OCI-LY7 (cell line): ENCODE results near the gene FGF8. TPM values are rescaled to one million over a fixed set of nuclear protein-coding genes. Genes with fewer than 3 reads are reported as not detected.
A peak's percentile ranks its signal among the peaks of the same experiment; 100 is the strongest.

ENCODE experiments used
- BruUV-seq: library from RNA; stranded (reverse); fragments of 400-500 nt; replicated peaks from 2 replicates; lab custom pipeline; 2021; lab: Mats Ljungman, UMichigan
- CTCF ChIA-PET: fragments of 300-600 bp; sonication (Branson Sonifier 250); formaldehyde crosslinking; loops from one replicate; lab custom pipeline; 2022; ENCODE audit warnings: antibody characterized with exemption; ENCODE audit not compliant: unreplicated experiment; lab: Charles Lee
- POLR2A ChIA-PET: fragments of 300-600 bp; sonication (Branson Sonifier 250); formaldehyde crosslinking; loops from one replicate; lab custom pipeline; 2022; ENCODE audit warnings: antibody characterized with exemption; lab: Charles Lee
- DNase-seq: peaks from one replicate; pipeline ENCODE4 v3.0.0-alpha.2; 2015; ENCODE audit warnings: low spot score
- H2AFZ ChIP-seq: fragments of 200-600 bp; sonication (generic), shearing (Covaris generic); 2 replicates; pipeline ENCODE4 v1.6.1; 2014; ENCODE audit warnings: mild to moderate bottlenecking, antibody characterized with exemption, low read length, moderate library complexity
- H3K27ac ChIP-seq: fragments of 200-600 bp; sonication (generic); 2 replicates; pipeline ENCODE4 v1.5.1; 2014; ENCODE audit warnings: mixed run types, low read depth, mild to moderate bottlenecking, moderate library complexity, low read length, inconsistent platforms; ENCODE audit not compliant: poor library complexity, severe bottlenecking
- H3K36me3 ChIP-seq: fragments of 200-600 bp; sonication (generic); 2 replicates; pipeline ENCODE4 v1.6.1; 2014; ENCODE audit warnings: mild to moderate bottlenecking, antibody characterized with exemption, low read length, moderate library complexity, mixed read lengths; ENCODE audit not compliant: insufficient read depth
- H3K4me1 ChIP-seq: fragments of 200-600 bp; sonication (generic); 2 replicates; pipeline ENCODE4 v1.5.1; 2014; ENCODE audit warnings: mild to moderate bottlenecking, low read length; ENCODE audit not compliant: insufficient read depth, poor library complexity, severe bottlenecking
- H3K4me2 ChIP-seq: fragments of 200-600 bp; sonication (generic); 2 replicates; pipeline ENCODE4 v1.6.1; 2014; ENCODE audit warnings: mild to moderate bottlenecking, low read length
- H3K4me3 ChIP-seq: fragments of 200-600 bp; sonication (generic); 2 replicates; pipeline ENCODE4 v1.5.1; 2014; ENCODE audit warnings: mild to moderate bottlenecking, low read depth, low read length; ENCODE audit not compliant: poor library complexity, severe bottlenecking
- H3K79me2 ChIP-seq: fragments of 200-600 bp; sonication (generic); 2 replicates; pipeline ENCODE4 v1.6.1; 2016; ENCODE audit warnings: low read depth, mild to moderate bottlenecking, low read length, moderate library complexity, mixed read lengths; ENCODE audit not compliant: insufficient read depth
- H3K9me2 ChIP-seq: fragments of 200-600 bp; sonication (generic); 2 replicates; pipeline ENCODE4 v1.6.1; 2016; ENCODE audit warnings: mild to moderate bottlenecking, low read length, mixed read lengths; ENCODE audit not compliant: insufficient read depth
- H3K9me3 ChIP-seq: fragments of 200-600 bp; sonication (generic); 2 replicates; pipeline ENCODE4 v1.6.1; 2014; ENCODE audit warnings: mild to moderate bottlenecking, mixed run types, low read length, mixed read lengths
- H4K20me1 ChIP-seq: fragments of 200-600 bp; sonication (generic); 2 replicates; pipeline ENCODE4 v1.6.1; 2014; ENCODE audit warnings: mild to moderate bottlenecking, antibody characterized with exemption, low read length, moderate library complexity, mixed read lengths; ENCODE audit not compliant: insufficient read depth
- EZH2phosphoT487 ChIP-seq: fragments of 200-600 bp; sonication (generic); IDR thresholded peaks from 2 replicates; pipeline ENCODE4 v1.6.1; 2018; ENCODE audit warnings: low read depth, borderline replicate concordance, mild to moderate bottlenecking, mixed run types, antibody characterized with exemption, low read length, moderate library complexity, mixed read lengths
- intact Hi-C: fragments of 100-400 bp; cut with micrococcal nuclease; formaldehyde crosslinking; loops from one replicate; pipeline ENCODE4 v1.10.0; 2022; ENCODE audit not compliant: unreplicated experiment
- total RNA-seq, 2 experiments: library from RNA; depleted of rRNA in 1 of 2; stranded (reverse); fragments of >200 nt in 1 of 2; shearing (Covaris generic) in 1 of 2; gene quantifications; 2 replicates each; pipeline ENCODE4 v1.2.3, GENCODE V29; 2014 to 2022
- TF ChIP-seq, protein P1 (sequence below): fragments of 200-600 bp; sonication (generic); conservative IDR thresholded peaks from 2 replicates; pipeline ENCODE4 v1.5.1; 2014; ENCODE audit warnings: mild to moderate bottlenecking, antibody characterized with exemption, low read length, moderate library complexity, mixed read lengths

FGF8 gene
- total RNA-seq, 2 experiments from 2014 or later: 0.44 to 0.86 TPM

DNA sequence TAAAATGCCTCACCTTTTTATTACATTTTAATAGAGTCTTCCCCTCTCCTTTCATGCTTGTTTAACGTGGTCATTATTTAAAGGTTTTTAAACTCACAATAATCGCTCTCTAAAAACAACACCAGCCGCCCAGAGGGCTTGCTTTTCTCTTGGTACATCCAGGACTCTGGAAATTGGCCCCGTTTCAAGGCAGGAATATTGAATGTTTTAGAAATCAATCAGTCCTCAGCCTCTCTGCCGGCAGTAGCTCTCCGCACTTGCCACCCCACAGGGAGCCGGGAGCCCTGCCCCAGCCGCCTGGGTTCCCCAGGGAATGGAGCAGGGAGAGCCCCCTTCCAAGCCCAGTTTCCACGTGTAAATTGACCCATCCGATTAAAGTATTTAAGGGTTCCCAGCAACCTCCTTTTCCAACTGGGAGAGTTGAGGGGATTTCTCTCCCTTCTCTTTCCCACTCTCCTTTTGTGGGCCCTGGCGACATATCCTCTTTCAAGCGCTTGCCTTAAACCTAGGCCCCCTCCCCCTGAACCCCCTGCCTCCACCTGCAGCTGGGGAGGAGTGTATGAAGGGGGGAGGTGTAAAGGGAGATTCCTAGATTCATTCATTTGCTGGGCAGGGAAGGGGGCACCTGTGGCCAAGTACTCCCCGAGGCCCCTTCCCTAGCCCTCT is 1.9 kb downstream of the FGF8 start:
- H3K4me2 ChIP-seq: no peak overlapping the region
- no peaks in the 10 kb centered on the region for H4K20me1 ChIP-seq
- DNase-seq: no peak
- ChIA-PET CTCF (interaction anchor here (0.6 kb wide), 3 partner anchors 65 to 807 kb away, joined by 3 to 10 read pairs (median 9); no protein-coding TSS in a partner anchor), POLR2A (interaction anchor here (0.5 to 0.6 kb wide), 2 partner anchors 68 to 193 kb away, joined by 3 read pairs; no protein-coding TSS in a partner anchor)
- intact Hi-C loops: no loop called here
- no TSS peak for BruUV-seq
- no peak overlapping the region for H3K4me3 ChIP-seq
- no peak overlapping the region for H2AFZ ChIP-seq
- H3K4me1 ChIP-seq: peaks cover 11% of the 10 kb centered on the region
- no peak overlapping the region for H3K27ac ChIP-seq
- peaks cover 10% of the 10 kb centered on the region; the same call in 1 of the 2 replicates for H3K36me3 ChIP-seq
- H3K9me3 ChIP-seq: no peaks in the 10 kb centered on the region
- TF ChIP-seq, protein P1, sequence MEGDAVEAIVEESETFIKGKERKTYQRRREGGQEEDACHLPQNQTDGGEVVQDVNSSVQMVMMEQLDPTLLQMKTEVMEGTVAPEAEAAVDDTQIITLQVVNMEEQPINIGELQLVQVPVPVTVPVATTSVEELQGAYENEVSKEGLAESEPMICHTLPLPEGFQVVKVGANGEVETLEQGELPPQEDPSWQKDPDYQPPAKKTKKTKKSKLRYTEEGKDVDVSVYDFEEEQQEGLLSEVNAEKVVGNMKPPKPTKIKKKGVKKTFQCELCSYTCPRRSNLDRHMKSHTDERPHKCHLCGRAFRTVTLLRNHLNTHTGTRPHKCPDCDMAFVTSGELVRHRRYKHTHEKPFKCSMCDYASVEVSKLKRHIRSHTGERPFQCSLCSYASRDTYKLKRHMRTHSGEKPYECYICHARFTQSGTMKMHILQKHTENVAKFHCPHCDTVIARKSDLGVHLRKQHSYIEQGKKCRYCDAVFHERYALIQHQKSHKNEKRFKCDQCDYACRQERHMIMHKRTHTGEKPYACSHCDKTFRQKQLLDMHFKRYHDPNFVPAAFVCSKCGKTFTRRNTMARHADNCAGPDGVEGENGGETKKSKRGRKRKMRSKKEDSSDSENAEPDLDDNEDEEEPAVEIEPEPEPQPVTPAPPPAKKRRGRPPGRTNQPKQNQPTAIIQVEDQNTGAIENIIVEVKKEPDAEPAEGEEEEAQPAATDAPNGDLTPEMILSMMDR: no peak
- peak; percentile 65; the same call in 1 of the 2 replicates for TF ChIP-seq EZH2phosphoT487
- no peaks in the 10 kb centered on the region for H3K79me2 ChIP-seq
- H3K9me2 ChIP-seq: no peaks in the 10 kb centered on the region

DNA sequence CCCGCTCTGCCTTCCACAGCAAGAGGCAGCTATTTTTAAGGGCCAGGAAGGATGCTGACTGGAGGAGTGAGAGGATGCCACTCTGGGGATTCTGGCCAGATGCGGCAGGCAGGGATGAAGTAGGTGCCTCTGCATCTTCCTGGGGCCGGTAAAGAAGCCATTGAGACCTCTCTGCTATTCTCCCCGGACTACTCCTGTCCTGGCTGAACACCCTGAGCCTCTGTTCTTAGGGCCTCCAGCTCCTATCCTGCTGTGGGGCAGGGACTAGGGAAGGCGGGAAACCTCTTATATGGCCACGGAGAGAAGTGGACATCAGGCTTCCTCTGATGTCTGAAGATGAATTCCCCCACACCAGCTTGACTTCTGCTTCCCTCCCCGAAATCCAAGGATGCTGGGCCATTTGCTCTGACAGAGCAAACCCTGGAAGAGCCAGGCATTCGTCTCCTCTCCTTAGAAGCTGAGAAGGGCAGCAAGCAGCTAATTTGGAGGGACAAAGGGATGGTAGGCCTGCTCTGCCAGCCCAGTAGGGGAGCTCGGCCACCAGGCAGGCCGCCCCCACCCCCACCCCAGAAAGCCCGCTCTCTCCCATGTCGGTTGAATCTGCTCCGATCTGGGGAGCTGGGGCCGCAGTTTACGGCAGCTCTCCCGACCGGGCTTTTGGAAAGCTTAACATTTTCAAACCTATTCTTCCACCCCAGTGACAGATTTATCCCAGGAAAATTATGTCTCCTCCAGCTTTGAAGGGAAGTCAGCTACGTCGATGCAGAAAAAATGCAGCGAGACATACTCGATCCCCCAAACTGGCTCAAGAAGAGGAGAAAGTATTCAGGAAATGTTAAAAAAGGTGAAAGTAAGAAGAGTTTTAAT is 2.8 kb downstream of the FGF8 start:
- Histone ChIP-seq H3K27ac (no peak overlapping the region), H4K20me1 (no peaks in the 10 kb centered on the region), H3K4me3 (no peak overlapping the region), H3K79me2 (no peaks in the 10 kb centered on the region), H3K4me1 (peaks cover 2% of the 10 kb centered on the region), H3K9me3 (no peaks in the 10 kb centered on the region), H3K36me3 (peaks cover 6% of the 10 kb centered on the region; the same call in 1 of the 2 replicates), H3K4me2 (no peak overlapping the region), H2AFZ (no peak overlapping the region), H3K9me2 (no peaks in the 10 kb centered on the region)
- POLR2A ChIA-PET: interaction anchor here (0.5 to 0.6 kb wide), 3 partner anchors 67 to 1577 kb away, joined by 3 read pairs; no protein-coding TSS in a partner anchor
- CTCF ChIA-PET: interaction anchor here (0.6 kb wide), 3 partner anchors 64 to 806 kb away, joined by 3 to 10 read pairs (median 9); no protein-coding TSS in a partner anchor
- BruUV-seq: no TSS peak
- DNase-seq: no peak
- TF ChIP-seq, protein P1: no peak
- TF ChIP-seq EZH2phosphoT487: no peak
- intact Hi-C loops: no loop called here
